ENCODE results near the gene PPP2R2D.

DNA sequence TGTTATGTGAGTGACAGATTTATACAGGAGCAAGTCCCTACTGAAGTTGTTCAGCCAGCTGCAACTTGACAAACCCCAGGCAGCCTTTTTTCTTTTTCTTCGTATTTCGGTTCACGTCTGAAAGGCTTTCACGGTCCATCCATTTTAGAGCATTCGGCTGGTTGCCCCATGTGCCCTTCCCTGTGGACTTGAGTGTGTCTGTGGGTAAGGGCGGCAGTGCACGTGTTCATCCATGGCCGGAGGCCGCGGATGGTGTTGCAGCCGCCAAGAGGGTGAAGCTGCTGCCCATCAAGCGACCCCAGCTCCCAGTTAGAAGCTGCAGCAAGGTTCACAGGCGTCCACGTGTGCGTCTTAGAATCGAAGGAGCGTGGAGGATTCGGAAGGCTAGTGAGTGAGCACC, 35.9 kb downstream of the PPP2R2D start:
- TF ChIP-seq, protein P1, sequence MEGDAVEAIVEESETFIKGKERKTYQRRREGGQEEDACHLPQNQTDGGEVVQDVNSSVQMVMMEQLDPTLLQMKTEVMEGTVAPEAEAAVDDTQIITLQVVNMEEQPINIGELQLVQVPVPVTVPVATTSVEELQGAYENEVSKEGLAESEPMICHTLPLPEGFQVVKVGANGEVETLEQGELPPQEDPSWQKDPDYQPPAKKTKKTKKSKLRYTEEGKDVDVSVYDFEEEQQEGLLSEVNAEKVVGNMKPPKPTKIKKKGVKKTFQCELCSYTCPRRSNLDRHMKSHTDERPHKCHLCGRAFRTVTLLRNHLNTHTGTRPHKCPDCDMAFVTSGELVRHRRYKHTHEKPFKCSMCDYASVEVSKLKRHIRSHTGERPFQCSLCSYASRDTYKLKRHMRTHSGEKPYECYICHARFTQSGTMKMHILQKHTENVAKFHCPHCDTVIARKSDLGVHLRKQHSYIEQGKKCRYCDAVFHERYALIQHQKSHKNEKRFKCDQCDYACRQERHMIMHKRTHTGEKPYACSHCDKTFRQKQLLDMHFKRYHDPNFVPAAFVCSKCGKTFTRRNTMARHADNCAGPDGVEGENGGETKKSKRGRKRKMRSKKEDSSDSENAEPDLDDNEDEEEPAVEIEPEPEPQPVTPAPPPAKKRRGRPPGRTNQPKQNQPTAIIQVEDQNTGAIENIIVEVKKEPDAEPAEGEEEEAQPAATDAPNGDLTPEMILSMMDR (conservative IDR thresholded peaks at IDR 0.05): no peak
- TF ChIP-seq EZH2 (IDR thresholded peaks at IDR 0.05; ENCODE audit: low read depth): no peak

All from PC-9 (cell line).